Right renal cortex interstitium (tissue), 3 donors: ENCODE data around the gene EFCC1. TPM values are rescaled to one million over a fixed set of nuclear protein-coding genes. Genes with fewer than 3 reads are reported as not detected.

Experiments
- DNase-seq, 3 donors: peaks; one replicate each; pipeline ENCODE4 v3.0.0-alpha.2; 2013; ENCODE audit warnings: low read depth in 3 of 3, low spot score in 2 of 3
- polyA plus RNA-seq, 3 donors: library from polyadenylated mRNA; unstranded; fragments of 120-200 nt; gene quantifications; one replicate each; pipeline ENCODE4 v1.2.1, GENCODE V29; 2013; ENCODE audit not compliant: insufficient read length in 3 of 3

The EFCC1 gene
- polyA plus RNA-seq, 3 donors = 2.2 to 3.0 (median 2.3) TPM

DNA sequence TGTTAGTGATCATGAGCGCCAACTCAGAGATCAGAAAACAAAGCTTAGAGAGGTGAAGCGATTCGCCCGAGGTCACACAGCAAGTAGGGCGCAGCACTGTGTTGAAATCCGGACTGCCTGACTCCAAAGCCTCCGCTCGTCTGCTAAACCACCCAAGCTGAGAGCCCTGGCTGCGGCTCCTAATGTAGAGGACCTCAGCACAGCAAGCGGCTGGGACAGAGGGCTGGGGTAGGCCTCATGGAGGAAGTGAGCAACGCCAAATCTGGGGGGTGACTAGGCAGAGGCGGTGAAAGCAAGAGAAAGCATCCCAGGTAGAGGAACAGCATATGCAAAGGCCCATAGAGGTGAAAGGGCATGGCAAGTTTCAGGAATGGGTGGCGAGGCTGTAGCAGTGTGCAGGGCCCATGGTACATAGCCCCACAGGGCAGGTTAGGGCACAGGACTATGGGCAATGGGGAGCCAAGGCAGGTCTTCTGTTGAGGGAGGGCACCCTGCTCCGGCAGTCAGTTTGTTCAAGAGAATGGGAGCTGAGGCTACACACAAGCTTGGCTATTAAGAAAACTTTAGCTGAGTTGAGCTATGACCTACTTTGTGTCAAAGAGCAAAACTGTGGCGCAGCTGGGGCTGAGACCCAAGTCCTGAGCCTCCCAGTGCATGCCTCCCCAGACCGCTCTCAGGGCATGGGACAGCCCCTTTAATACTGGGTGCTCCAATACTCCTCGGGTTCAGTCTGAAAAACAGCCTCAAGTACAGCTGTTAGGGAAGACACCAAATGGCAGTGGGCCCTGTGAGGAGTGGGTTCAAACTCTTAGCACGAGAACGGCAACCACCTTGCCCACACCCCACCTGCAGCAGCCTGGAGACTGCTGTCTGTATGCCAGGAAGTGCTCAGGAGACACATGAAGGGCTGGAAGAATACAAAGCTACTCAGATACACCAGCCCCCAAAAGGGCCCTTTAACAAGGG is 6.2 kb upstream of the EFCC1 start:
- no peak for DNase-seq

DNA sequence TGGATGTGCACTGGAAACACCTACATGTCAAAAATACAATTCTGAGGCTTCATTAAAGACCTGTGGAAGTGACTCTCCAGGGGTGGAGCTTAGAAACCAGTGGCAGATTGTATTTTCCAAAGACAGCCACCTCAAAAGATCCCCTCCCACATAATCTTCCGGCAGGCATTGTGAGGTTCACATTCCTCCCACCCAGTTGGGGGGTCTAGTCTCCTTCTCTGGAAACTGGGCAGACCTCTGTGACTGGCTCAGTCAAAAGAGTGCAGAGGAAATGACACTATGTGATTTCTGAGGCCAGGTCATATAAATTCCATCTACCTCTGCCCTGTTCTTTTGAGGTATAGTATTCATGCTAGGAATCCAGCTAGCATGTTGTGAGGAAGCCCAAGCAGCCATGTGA is 5.4 kb upstream of the EFCC1 start:
- no peak for DNase-seq

DNA sequence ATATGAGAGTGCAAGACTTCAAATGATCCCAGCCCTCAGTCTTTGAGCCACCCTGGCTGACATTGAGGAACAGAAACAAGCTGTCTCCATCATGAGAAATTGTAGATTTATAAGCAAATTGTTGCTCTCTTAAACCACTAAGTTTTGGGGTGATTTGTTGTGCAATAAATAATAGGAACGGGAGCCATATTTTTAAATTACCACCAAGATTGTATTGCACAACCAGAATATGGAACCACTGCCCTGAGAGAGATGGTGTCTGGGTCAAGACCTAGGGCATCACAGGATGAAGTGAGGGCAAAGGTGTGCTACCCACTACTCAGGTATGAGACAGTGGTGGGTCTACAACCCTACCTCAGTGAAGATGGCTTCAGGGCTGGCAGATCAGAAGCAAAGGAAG is 4.9 kb upstream of the EFCC1 start:
- no peak for DNase-seq

DNA sequence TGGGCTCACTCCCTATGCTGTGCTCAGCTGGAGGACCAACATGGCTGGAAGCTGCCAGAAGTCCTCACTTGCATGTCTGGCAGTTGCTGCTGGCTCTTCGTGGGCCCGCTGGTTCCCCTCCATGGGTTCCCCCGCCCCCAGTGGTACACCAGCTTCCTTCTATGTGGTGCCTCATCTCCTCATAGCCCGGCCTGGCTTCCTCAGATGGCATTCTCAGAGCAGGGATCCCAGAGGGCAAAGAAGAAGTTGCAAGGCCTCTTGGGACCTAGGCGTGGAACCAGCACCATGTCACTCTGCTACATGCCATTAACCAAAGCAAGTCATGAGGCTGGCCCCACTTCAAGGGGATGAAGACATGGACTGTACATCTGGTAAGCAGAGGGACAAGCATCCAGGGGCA is 4.4 kb upstream of the EFCC1 start:
- no peak for DNase-seq

DNA sequence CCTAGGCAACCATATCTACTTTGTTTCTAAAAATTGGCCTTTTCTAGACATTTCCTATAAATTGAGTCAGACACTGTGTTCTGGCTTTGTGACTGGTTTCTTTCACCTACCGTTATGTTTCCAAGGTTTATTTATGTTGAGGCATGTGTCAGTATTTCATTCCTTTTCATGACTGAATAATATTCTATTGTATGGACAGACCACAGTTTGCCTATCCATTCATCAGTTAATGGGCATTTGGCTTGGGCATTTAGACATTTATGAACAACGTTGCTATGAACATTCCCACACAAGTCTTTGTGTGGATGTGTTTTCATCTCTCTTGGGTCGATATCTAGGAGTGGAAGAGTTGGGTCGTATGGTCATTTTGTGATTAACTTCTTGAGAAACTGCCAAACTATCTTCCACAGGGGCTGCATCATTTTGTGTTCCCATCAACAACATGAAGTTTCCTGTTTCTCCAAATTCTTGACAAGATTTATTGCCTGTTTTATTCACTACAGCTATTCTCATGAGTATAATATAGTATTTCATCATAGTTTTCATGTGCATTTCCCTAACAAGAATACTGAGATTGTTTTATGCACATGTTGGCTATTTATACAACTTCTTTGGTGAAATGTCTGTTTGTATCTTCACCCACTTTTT is 3.5 kb upstream of the EFCC1 start:
- DNase-seq = no peak

DNA sequence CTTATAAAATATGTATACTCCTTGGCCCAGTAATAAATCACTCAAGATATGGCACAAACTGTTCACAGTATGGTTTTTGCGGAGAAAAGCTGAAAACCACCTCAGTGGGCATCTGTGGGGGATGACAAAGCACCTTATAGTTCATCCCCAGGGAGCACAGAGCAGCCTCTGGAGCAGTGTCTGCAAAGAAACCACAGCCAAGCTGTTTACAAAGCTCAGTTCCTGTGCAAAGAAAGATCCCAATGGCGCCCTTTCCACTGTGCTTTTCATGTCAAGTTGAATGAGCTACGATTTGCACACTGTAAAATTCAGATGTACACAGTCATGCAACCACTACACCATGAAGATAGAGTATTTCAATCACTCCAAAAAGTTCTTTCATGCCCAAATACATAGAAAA is 2.5 kb upstream of the EFCC1 start:
- DNase-seq = no peak

DNA sequence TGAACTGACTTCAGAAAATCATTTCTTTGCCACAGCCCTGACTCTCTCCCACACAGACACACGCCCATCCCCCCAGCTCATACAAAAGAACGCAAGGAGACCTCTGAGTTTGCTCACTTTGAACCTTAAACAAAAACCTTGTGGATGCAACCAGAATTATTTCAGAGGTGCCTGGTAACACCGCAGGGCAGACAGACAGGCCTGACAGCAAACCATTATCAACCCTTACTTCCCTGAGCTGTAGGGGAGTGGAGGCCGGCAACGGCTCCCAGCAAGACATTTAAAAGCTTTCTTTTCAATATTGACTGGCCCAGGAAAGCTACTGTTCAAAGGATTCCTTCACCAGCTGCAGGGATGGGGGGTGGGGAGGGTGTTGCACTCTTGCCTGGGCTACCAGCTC is 2.0 kb upstream of the EFCC1 start:
- no peak for DNase-seq

DNA sequence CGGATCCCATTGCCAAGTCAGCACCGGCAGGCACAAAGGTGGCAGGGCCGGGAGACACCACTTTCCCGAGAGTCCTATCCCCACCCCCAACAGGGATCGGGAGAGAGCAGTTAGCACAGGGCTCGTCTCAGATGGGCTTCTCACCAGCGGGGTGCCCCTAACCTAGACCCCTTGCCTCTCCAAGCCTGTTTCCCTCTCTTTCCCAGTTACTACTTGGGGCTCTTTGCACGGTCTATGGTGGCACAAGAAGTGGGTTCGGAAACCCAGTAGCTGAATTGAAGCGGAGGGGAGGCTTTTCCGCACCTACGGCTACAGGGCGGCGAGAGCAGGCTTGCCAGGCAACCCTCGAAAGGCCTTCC is 383 bp upstream of the EFCC1 start:
- DNase-seq = no peak

DNA sequence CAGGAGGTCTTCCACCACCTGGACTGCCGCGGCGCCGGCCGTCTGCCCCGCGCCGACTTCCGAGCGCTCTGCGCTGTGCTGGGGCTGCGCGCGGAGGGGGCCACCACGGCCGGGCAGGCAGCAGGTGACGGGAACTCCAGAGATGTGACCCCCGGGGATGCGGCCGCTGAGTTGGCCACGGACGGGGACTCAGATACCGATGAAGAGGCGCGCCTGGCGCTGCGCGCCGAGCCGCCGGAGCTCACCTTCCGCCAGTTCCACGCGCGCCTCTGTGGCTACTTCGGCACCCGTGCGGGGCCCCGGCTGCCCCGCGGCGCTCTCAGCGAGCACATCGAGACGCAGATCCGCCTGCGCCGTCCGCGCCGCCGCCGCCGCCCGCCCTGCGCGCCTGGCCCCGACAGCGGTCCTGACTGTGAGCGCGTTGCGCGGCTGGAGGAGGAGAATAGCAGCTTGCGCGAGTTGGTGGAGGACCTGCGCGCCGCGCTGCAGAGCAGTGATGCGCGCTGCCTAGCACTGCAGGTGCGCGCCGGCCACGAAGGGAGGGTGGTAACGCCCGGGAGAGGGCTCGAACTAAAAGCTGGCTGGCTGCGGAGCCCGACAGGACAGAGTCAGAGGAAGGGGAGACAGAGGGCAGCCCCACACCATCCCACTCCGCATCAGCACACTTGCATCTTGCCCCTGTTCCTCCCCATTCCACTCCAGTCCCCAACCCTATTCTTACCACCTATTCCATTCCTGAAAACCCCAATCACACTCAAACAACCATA is 885 bp downstream of the EFCC1 start:
- no peak for DNase-seq

DNA sequence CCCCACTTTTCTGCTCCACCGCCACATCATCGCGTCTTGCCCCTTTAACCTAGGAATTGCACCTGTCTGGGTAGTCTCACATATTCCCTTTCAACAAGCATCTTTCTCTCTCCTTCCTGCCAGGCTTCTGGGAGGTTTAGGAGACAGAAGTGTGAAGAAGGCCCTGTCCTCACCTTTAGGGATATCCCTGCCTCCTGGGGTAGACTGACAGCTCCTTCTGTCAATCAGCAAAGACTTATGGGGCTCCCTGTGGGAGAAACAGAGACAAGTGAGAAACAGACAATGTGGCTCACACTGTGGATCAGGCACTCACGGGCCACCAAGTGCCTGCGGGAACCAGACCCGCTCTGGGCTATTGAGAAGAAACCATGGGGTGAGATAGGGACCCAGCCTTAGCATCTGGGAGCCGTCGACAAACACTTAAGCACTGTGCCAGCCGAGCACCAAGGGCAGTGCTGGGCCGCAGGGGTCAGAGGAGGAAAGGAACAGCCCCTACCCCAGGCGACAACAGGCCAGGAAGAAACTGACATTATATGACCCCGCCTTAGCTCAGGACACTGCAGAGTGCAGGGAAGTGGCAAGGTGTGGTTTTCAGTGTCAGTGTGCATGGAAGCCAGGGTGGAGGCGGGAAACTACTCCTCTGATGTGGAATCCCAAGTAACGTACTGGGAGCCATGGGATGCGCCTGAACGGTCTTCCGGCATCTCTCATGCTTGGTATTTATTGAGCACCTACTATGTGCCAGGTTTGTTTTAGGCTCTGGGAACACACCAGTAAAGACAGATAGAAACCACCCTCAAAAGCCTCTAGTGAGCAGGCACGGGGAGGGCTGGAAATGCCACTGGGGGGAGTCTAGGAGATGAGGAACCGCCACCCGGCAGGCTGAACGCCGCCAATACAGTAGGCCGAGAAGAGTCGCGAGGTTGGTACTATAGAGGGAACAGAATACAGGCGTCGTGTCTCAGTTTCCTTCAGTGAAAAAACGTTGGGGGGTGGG is 1.8 kb downstream of the EFCC1 start:
- DNase-seq = no peak

DNA sequence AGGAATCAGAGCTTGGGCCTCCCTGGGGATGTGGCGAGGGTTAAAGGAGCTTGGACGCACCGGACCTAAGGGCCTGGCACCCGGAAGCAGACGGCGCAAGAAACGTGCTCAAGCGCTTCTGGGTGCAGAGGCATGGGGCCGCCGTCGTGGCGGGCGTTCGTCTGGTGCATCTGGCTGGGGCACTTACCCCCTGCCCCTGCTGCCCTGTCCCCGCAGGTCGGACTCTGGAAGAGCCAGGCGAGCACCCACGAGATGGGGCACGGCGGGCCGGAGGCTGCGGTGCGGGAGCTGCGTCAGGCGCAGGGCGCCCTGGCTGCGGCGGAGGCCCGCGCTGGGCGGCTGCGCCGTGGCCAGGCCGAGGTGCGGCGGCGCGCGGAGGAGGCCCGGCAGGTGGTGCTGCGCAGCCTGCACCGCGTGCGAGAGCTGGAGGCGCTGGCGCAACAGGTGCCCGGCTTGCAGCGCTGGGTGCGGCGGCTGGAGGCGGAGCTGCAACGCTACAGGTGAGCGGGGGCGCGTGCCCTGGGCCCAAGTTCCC is 2.5 kb downstream of the EFCC1 start:
- DNase-seq = no peak

DNA sequence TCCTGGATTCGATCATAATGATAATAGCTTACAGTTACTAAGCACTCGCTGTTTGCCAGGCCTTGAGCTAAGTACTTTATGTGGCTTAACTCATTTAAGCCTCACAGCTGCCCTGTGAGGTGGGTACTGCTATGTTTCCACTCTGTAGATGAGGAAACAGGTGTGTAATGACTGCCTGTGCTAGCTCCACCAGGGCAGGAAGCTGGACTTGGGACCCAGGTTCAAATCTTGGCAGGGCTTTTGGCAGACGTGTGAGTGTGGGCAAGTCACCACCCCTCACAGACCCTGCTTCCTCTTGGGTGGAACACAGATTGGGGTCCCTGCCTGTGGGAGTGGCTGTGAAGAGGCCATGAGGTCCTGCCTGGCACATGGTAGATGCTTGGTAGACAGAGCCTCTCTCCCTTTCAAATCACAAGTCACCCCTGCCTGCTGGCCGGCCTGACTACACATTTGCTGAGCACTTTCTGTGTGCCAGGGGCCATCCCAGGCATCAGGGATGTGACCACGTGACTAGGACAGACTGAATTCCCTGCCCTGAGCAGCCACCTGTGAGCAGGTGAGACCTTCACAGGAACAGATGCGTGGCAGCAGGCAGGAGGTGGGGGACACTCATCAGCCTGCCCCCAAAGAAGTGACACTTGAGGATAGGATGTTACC is 3.7 kb downstream of the EFCC1 start:
- no peak for DNase-seq

DNA sequence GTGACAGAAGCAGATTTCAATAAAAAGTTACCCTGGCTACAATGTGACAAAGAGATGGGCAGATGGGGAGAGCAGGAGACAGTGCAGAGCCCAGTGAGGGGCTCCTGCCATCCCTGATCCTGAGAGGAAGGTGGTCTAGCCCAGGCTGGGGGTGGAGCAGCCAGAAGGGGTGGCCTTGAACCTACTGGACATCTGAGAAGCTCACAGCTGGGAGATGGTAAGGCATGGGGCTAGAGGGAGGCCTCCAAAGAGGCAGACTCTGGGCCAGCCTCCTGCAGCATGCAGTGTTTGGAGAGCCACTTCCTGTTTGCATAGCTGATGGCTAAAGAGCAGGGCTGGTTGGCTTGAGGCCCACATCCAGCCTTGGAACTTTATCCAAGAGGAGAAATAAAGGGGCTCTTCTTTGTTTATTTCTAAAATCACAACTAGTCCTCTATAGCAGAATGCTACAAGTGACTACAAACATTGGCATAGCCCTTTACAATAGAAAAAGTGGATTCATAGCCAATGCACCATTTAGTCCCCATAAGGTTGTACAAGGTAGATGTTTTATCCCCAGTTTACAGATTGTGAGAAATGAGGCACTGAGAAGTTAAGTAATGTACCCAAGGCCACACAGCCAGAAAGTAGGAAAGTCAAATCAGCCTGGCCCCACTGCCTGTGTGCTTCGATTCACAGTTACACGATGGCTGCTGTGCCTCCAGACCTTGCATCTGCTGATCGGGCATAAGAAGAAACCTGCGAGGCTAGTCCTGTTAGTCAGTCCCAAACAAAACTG is 4.6 kb downstream of the EFCC1 start:
- no peak for DNase-seq

DNA sequence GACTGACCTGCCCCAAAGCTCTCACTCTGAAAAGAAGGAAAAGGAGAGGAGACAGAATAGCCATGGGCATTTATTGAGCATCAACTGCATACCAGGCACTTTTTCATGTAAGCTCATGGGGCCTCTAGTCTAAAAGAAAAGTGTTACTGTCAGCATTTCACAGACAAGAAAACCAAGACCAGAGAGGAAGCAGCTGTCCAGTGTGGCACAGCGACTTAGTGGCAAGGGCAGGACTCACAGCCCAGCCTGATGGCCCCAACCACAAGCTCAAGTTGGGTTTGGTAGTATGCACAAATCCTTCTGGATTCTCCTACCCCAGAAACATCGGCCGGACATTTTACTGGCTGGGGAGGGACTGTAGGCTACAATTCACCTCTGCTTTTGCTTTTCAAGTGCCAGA is 5.8 kb downstream of the EFCC1 start:
- DNase-seq = no peak

DNA sequence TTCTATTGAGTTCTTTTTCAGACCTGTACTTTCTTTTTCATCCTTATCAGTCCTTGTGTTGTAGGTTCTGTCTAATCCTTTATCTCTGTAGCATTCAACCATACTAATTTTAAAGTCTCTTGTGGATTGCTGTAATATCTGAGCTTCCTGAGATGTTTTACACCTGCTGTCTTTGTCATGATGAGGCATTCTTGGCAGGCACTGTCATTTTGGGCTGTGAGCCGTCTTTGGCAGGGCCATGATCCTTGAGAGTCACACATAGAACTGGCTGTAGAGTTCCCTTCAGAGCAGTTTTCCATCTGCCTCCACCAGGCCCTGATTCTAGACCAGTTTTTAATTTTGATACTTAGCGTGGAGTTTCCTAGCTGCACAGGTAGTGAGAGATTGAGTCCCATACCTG is 6.7 kb downstream of the EFCC1 start:
- DNase-seq = no peak

DNA sequence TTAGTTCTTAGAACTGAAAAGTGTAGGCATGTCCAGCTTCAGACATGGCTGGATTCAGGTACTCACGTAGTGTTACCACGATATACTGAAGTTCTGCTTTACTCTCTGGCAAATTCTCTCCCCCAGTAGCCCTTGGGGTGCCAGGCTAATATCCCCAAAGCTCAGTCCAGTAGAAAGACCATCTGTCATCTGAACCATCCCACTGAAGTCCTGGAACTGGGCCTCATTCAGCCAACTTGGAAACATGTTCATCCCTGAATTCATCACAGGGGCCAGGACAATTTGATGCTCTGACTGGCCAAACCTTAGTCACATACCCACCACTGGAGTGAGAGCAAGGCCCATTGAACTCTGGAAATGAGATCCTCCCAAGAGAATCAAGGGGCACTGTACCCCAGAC is 8.2 kb downstream of the EFCC1 start:
- DNase-seq = no peak

DNA sequence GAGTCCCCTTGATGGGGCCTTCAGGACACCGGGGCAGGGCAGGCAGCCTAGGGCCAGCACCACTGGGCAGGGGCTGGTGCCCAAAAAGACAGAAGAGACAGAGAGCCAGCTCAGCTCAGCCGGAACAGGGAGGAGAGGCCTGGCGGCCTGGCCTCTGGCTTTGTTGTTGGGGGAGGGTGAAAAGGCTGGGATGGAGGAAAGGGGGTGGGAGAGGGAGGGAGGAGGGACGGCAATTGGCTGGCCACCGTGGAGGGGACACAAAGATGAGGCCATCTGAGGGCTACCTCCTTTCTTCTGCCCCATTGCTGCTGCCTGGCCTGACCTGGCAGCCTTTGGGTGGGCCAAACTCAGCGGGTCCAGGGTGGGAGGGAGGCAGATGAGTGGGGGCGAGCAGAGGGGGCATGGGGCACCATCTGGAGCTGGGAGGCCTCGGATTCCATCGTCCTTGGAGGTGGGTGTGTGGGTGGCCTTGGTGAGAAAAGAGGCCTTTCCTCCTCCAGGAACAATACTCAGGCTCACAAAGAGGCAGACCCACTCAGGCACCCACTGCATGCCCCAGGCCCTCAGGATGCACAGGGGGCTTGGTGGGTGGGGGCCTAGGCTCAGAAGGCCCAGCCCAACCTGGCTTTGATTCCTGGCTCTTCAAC is 9.3 kb downstream of the EFCC1 start:
- DNase-seq = no peak

DNA sequence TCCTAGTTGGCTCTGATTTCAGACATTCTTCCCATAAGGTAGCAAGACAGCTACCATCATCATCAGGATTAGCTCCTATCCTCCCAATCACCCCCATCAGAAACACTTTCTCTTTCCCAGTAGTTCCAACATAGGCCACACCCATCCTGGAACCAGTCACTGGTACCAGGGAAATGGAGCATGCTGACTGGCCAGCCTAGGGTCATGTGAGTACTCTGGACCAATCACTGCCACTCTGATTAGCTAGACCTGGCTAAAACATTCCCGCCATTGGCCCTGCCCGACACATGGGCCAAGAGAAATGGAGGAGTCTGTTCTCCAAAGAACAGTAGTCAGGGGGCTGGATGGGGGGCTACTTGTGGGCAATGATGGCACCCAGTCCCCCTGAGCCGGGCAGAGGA is 12.4 kb downstream of the EFCC1 start:
- DNase-seq = no peak
